AG10803 (cell line): ENCODE results near the gene NUBP2.

Experiments
- DNase-seq: peaks from one replicate; pipeline ENCODE4 v3.0.0; 2010; ENCODE audit warnings: low read depth
- H3K4me3 ChIP-seq: 2 replicates; pipeline ENCODE4 v1.5.1; 2011; ENCODE audit warnings: mild to moderate bottlenecking, low read length, control low read depth
- TF ChIP-seq, protein P1 (sequence below): conservative IDR thresholded peaks from 2 replicates; pipeline ENCODE4 v1.5.1; 2011; ENCODE audit warnings: mild to moderate bottlenecking, low read length, control low read depth, inconsistent platforms

The NUBP2 gene

DNA sequence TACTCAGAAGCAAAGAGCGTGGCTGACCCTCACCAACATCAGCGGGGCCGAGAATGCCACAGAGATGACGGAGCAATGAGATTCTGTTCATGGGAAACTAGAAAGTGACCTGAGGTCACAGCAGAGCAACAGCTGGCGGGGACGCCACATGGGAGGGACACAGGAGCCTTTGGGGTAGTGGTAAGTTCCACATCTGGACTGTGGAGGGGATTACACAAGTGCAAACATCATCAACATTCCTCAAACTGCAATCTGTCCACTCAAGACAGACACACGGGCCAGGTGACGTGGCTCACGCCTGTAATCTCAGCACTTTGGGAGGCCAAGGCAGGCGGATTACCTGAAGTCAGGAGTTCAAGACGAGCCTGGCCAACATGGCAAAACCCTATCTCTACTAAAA lies 32.7 kb downstream of the NUBP2 start:
- no peak for DNase-seq
- TF ChIP-seq, protein P1, sequence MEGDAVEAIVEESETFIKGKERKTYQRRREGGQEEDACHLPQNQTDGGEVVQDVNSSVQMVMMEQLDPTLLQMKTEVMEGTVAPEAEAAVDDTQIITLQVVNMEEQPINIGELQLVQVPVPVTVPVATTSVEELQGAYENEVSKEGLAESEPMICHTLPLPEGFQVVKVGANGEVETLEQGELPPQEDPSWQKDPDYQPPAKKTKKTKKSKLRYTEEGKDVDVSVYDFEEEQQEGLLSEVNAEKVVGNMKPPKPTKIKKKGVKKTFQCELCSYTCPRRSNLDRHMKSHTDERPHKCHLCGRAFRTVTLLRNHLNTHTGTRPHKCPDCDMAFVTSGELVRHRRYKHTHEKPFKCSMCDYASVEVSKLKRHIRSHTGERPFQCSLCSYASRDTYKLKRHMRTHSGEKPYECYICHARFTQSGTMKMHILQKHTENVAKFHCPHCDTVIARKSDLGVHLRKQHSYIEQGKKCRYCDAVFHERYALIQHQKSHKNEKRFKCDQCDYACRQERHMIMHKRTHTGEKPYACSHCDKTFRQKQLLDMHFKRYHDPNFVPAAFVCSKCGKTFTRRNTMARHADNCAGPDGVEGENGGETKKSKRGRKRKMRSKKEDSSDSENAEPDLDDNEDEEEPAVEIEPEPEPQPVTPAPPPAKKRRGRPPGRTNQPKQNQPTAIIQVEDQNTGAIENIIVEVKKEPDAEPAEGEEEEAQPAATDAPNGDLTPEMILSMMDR: no peak
- H3K4me3 ChIP-seq: no peak overlapping the region

DNA sequence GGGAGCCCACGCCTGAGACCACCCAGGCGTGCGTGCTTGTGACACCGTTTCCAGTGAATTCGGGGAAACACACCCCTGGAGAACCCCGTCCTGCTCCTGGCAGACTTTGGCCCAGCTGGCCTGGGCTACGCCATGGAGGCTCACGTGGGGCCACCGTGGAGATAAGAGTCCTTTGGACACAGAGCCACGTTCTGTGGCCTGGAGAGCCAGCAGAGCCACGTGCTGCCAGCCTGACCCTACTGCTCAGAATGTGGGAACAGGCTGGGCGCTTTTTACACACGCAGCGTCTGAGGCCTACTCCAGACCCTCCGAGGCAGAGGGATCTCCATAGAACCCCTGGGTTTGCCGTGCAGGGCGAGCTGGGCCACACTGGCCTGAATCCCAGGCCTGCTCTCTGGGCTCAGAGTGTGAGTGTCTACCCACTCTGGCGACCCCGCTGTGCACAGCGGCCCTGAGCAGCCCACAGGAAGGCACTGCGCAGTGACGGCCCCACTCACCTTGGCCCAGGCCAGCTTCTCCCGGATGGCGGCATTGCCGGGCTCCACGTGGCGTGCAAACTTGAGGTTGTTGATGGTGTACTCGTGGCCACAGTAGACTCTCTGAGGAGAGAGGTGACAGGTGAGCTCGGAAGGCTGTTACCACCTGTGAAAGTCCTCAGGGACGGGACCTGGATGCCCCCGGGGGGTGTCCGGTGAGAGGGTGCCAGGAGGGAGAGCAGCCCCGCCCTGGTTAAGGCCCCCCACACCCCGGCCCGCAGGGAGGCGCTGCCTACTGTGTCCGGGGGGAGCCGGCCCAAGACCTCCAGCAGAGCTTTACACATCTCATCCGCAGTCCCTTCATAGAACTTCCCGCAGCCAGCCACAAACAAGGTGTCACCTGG lies 33.9 kb downstream of the NUBP2 start:
- TF ChIP-seq, protein P1: no peak
- DNase-seq: no peak
- H3K4me3 ChIP-seq: no peak overlapping the region

DNA sequence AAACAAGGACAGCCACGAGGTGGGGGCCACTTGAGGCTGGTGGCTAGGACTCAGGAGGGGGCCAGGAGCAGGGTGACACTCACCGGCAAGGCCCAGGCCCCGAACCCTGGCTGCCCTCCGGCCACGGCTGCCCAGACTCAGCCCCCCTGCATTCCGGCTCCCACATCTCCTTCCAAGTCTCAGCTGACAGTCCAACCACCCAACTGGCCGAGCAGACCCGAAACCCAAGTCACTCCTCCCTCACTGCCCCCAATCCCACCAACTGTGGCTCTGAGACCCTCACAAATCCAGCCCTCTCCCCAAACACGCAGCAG lies 34.5 kb downstream of the NUBP2 start:
- DNase-seq: no peak
- TF ChIP-seq, protein P1: no peak
- H3K4me3 ChIP-seq: no peak overlapping the region

DNA sequence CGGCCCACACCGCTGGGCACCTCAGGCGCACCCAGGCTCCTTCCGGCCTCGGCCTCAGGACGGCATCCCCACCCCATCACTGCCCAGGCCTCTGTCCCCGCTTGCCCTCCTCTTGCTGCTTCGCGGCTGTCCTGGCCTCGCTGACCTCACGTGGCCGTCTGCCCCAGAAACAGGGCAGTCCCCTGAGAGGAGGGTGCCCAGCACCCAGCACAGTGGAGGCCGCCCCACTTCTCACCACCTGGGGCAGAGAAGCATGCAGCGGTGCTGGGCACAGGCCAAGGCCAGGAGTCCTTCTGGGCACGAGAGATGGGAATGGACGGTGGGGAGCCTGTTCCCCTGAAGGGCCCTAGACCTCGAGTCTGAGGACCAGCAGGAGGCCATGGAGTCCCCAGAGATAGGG lies 35.0 kb downstream of the NUBP2 start:
- TF ChIP-seq, protein P1: no peak
- no peak overlapping the region for H3K4me3 ChIP-seq
- DNase-seq: no peak

DNA sequence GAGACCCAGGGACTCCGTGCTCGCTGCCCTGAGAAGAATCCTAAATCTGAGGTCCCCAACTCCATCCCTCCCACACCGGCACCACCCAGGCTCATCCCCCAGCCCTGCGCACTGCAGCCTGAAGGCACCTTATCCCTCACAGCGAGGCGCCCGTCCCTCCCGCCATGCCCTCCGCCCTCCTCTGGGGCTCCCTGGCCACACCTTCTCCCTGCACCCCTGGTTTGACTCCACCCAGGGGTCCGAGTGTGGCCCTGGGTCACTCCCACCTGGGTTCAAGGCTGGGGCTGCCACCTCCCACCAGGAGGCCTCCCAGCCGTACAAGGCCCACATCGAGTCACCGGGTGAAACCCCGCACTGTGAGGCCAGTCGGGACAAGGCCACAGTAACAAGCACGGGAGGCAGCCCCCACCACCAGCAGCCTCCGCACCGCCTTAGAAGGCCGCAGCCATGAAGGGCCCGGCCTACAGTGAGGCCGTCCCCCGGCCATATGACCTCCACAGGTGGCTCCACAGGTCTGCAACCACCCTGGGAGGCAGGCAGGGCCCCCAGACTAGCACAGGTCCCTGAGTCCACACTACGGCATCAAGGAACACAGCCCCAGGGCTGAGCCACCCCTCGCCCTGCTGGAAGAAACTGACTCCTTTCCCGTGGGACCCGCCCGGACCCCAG lies 35.6 kb downstream of the NUBP2 start:
- TF ChIP-seq, protein P1: no peak
- H3K4me3 ChIP-seq: no peak overlapping the region
- no peak for DNase-seq

DNA sequence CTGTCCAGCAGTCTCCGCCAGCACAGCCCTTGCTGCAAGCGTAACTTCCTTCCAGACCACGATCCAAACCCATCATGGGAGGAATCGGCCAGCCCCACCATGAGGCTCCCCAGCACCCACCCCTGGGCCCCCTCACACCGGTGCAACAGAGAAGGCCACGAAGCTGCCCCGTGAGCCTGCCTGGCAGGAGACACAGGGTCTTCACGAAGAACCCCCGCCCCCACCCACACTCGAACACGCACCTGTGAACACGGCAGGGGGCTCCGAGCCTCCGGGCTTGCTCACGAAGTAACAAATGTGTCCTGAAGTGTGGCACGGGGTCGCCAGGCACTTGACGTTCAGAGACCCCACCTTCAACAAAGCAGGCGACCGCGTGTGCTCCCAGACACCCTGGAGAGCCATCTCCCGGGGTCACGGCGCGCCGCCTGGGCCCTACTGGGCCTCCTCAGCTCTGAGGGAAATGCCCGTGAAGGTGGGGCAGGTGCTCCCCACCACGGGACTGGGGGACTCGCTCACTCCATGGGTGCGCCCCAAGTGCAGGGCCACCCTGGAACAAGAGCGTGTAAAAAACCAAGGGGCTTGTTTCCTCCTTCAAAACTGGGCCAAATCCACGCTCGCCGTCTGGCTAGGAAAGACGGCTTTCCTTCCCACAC lies 36.2 kb downstream of the NUBP2 start:
- DNase-seq: no peak
- no peak overlapping the region for H3K4me3 ChIP-seq
- TF ChIP-seq, protein P1: no peak
